ENCODE measurements around the gene MAP7D3.

DNA sequence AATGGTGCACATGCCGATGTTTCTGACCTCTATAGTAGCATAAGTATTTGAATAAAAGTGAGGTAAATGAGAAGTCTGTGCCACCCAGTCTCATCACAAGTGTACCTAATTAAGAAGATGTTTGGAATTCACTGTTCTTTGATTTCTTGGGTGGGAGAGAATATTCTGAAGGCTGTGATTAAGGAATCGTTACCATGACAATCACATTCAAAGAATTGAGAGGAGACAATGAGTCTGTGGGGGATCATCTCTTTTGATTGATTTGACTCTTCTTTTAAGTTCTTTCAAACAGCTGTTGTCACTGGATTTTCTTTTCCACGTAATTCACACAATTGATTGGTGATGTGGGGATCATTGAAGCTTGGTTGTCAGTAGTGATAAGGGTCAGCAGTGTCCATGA is 85.8 kb downstream of the MAP7D3 start:
- no peak for TF ChIP-seq BHLHE40 (IDR thresholded peaks at IDR 0.05; ENCODE audit: borderline replicate concordance)
- TF ChIP-seq FOXM1 (IDR thresholded peaks at IDR 0.05; ENCODE audit: borderline replicate concordance), result no peak
- no peak for TF ChIP-seq SUZ12 (IDR thresholded peaks at IDR 0.05)
- TF ChIP-seq NFRKB (IDR thresholded peaks at IDR 0.05), result no peak
- TF ChIP-seq SP1 (IDR thresholded peaks at IDR 0.05), result no peak
- no peak for TF ChIP-seq FOXK2 (IDR thresholded peaks at IDR 0.05)
- no peak for TF ChIP-seq ELF4 (IDR thresholded peaks at IDR 0.05)
- TF ChIP-seq CTBP1 (IDR thresholded peaks at IDR 0.05; ENCODE audit: borderline replicate concordance), result no peak
- no peak for TF ChIP-seq ZNF384 (IDR thresholded peaks at IDR 0.05)
- no peak for TF ChIP-seq ARNT (IDR thresholded peaks at IDR 0.05)
- TF ChIP-seq FOXA1 (IDR thresholded peaks at IDR 0.05), result no peak
- TF ChIP-seq LEF1 (IDR thresholded peaks at IDR 0.05; ENCODE audit: borderline replicate concordance), result no peak

Measured in HEK293T (cell line).